Bronchial epithelial cell (primary cell): ENCODE data around the gene IKZF4. TPM values are rescaled to one million over a fixed set of nuclear protein-coding genes. Genes with fewer than 3 reads are reported as not detected.
A peak's percentile ranks its signal among the peaks of the same experiment; 100 is the strongest.

Experiments used
- DNase-seq: peaks from one replicate; pipeline ENCODE4 v3.0.0-alpha.2; 2010; ENCODE audit warnings: low read depth
- FAIRE-seq: peaks from 2 replicates; lab custom pipeline; 2011; peaks lifted over from hg19 to GRCh38; lab: Jason Lieb, UNC
- H3K27me3 ChIP-seq: 2 replicates; pipeline ENCODE4 v1.5.1; 2011; ENCODE audit warnings: low read length; ENCODE audit not compliant: control insufficient read depth, insufficient read depth
- H3K36me3 ChIP-seq: 2 replicates; pipeline ENCODE4 v1.5.1; 2011; ENCODE audit warnings: low read length; ENCODE audit not compliant: control insufficient read depth, insufficient read depth
- H3K4me3 ChIP-seq: 2 replicates; pipeline ENCODE4 v1.5.1; 2011; ENCODE audit warnings: mild to moderate bottlenecking, low read depth, low read length, control low read depth
- CTCF ChIP-seq: IDR thresholded peaks from 2 replicates; pipeline ENCODE4 v1.5.1; 2011; ENCODE audit warnings: mild to moderate bottlenecking, moderate library complexity, low read length, control low read depth, inconsistent platforms; ENCODE audit not compliant: insufficient read depth, severe bottlenecking
- total RNA-seq: library from RNA; depleted of rRNA; stranded (reverse); fragments of >200 nt; gene quantifications from 2 replicates; pipeline ENCODE4 v1.2.1, GENCODE V29; 2014

Gene IKZF4
- total RNA-seq, 1 donor from 2014 or later: 0.26 TPM

GRCh38 chr12:56081393-56082347 lies 60.8 kb downstream of the IKZF4 start:
- no peaks in the 10 kb centered on the region for H3K27me3 ChIP-seq
- peaks cover 4% of the 10 kb centered on the region for H3K36me3 ChIP-seq
- TF ChIP-seq CTCF: no peak
- no peak for DNase-seq
- peak; percentile 50 for FAIRE-seq
- H3K4me3 ChIP-seq: peak overlapping the region; percentile 91

GRCh38 chr12:56082382-56082781 lies 61.5 kb downstream of the IKZF4 start:
- DNase-seq: no peak
- FAIRE-seq: peak; percentile 18
- no peaks in the 10 kb centered on the region for H3K27me3 ChIP-seq
- peaks cover 4% of the 10 kb centered on the region for H3K36me3 ChIP-seq
- H3K4me3 ChIP-seq: no peak overlapping the region
- no peak for TF ChIP-seq CTCF

GRCh38 chr12:56082967-56083366 lies 62.1 kb downstream of the IKZF4 start:
- H3K27me3 ChIP-seq: no peaks in the 10 kb centered on the region
- FAIRE-seq (no peak), DNase-seq (no peak)
- TF ChIP-seq CTCF: no peak
- no peak overlapping the region for H3K4me3 ChIP-seq
- peaks cover 9% of the 10 kb centered on the region for H3K36me3 ChIP-seq

GRCh38 chr12:56084958-56085543 lies 64.2 kb downstream of the IKZF4 start:
- peak; percentile 18 for DNase-seq
- no peaks in the 10 kb centered on the region for H3K27me3 ChIP-seq
- TF ChIP-seq CTCF: peak; percentile 64
- peaks cover 12% of the 10 kb centered on the region for H3K36me3 ChIP-seq
- no peak overlapping the region for H3K4me3 ChIP-seq
- FAIRE-seq: no peak

- peak; percentile 83 for DNase-seq
- Histone ChIP-seq H3K36me3 (peaks cover 12% of the 10 kb centered on the region), H3K4me3 (no peak overlapping the region), H3K27me3 (no peaks in the 10 kb centered on the region)
- TF ChIP-seq CTCF: no peak
- peak; percentile 55 for FAIRE-seq
Observed at GRCh38 chr12:56086096-56086495, 65.3 kb downstream of the IKZF4 start.
